ENCODE results near the gene HTD2. TPM values are rescaled to one million over a fixed set of nuclear protein-coding genes. Genes with fewer than 3 reads are reported as not detected.

The HTD2 gene
- total RNA-seq, 1 experiment from 2014 or later: 13.5 TPM

- Histone ChIP-seq H3K79me2 (ENCODE audit: insufficient read depth, low read length) (no peaks in the 10 kb centered on the region), H2AFZ (ENCODE audit: low read depth, low read length, poor library complexity, severe bottlenecking) (no peak overlapping the region), H3K36me3 (ENCODE audit: control insufficient read depth in 1 of 2, insufficient read depth in 2 of 2, low read length in 2 of 2) (no peaks in the 10 kb centered on the region), H3K9me3 (ENCODE audit: control insufficient read depth in 1 of 2, insufficient read depth in 1 of 2, low read depth in 1 of 2, low read length in 2 of 2) (no peaks in the 10 kb centered on the region), H3K27me3 (ENCODE audit: insufficient read depth, low read length) (no peaks in the 10 kb centered on the region), H3K4me1 (ENCODE audit: control insufficient read depth in 1 of 2, insufficient read depth in 2 of 2, low read length in 2 of 2) (no peaks in the 10 kb centered on the region), H3K4me2 (ENCODE audit: low read length) (no peak overlapping the region), H3K9me2 (ENCODE audit: insufficient read depth) (no peaks in the 10 kb centered on the region), H3K9ac (ENCODE audit: low read length) (no peak overlapping the region), H3K4me3 (replicated peaks in 1 of 2; ENCODE audit: low read depth in 1 of 2, low read length in 2 of 2) (no peak overlapping the region), H3K27ac (ENCODE audit: low read depth, low read length) (no peak overlapping the region), H4K20me1 (ENCODE audit: insufficient read depth) (no peaks in the 10 kb centered on the region)
- ChIA-PET RAD21 (ENCODE audit: low non-redundant PET in 1 of 2, low total read pairs in 2 of 2, uncharacterized antibody in 2 of 2, unreplicated experiment in 2 of 2) (no interaction called here), POLR2A (no interaction called here), CTCF (interaction anchor here (8.2 kb wide), 1 partner anchor 109 kb away, joined by 116 read pairs; no protein-coding TSS in a partner anchor)
- DNase-seq (ENCODE audit: low read depth, low spot score): no peak
- intact Hi-C loops (cut with micrococcal nuclease): no loop called here
- no peak for ATAC-seq
- no TSS peak for BruUV-seq (replicated peaks)
- TF ChIP-seq CTCF (IDR thresholded peaks at IDR 0.05 in 2 of 3, conservative IDR thresholded peaks at IDR 0.05 in 1 of 3; ENCODE audit: borderline replicate concordance in 1 of 3, insufficient read depth in 1 of 3, low read depth in 2 of 3, low read length in 2 of 3): no peak
- no peak for TF ChIP-seq SP1 (IDR thresholded peaks at IDR 0.05; ENCODE audit: low read depth)
- TF ChIP-seq POLR2A (IDR thresholded peaks at IDR 0.05; ENCODE audit: borderline replicate concordance, extremely low read depth, insufficient read depth, insufficient read length): no peak
- no peak for TF ChIP-seq SIN3A (IDR thresholded peaks at IDR 0.05; ENCODE audit: low read depth)
- TF ChIP-seq POLR2AphosphoS5 (IDR thresholded peaks at IDR 0.05; ENCODE audit: low read depth, low read length): no peak
- TF ChIP-seq JUND (IDR thresholded peaks at IDR 0.05): no peak
- no peak for TF ChIP-seq TCF7L2 (IDR thresholded peaks at IDR 0.05; ENCODE audit: borderline replicate concordance, extremely low read depth, insufficient read depth, insufficient read length)
- TF ChIP-seq MAX (IDR thresholded peaks at IDR 0.05): no peak
- TF ChIP-seq FOSL1 (IDR thresholded peaks at IDR 0.05; ENCODE audit: low read depth): no peak
- TF ChIP-seq YY1 (IDR thresholded peaks at IDR 0.05; ENCODE audit: extremely low read depth, insufficient replicate concordance, low read depth, low read length): no peak
- no peak for TF ChIP-seq ZBTB33 (IDR thresholded peaks at IDR 0.05; ENCODE audit: extremely low read depth, insufficient replicate concordance, low read length)
Measured at GRCh38 chr3:58296843-58297242, 9.5 kb upstream of the HTD2 start.
